Right lobe of liver (tissue), 4 donors: ENCODE data around the gene ZZZ3.

Experiments used
- POLR2A ChIP-seq: fragments of 450-650 bp; IDR thresholded peaks from one replicate; pipeline ENCODE4 v1.6.1; 2017; ENCODE audit warnings: antibody characterized with exemption, mild to moderate bottlenecking
- TF ChIP-seq, protein P1 (sequence below), 4 donors: fragments of 200-600 bp in 3 of 4; fragments of 450-650 bp in 1 of 4; IDR thresholded peaks; one replicate each; pipeline versions ENCODE4 v1.5.1 to v1.8.0; 2016 to 2022; ENCODE audit warnings: antibody characterized with exemption in 4 of 4, mild to moderate bottlenecking in 2 of 4
- donor health status: DM: no; HTN: no; CAD: no.
- donor health status: DM: no; HTN: no; CAD: no.
- donor health status: DM: no; HTN: yes; CAD: no.

DNA sequence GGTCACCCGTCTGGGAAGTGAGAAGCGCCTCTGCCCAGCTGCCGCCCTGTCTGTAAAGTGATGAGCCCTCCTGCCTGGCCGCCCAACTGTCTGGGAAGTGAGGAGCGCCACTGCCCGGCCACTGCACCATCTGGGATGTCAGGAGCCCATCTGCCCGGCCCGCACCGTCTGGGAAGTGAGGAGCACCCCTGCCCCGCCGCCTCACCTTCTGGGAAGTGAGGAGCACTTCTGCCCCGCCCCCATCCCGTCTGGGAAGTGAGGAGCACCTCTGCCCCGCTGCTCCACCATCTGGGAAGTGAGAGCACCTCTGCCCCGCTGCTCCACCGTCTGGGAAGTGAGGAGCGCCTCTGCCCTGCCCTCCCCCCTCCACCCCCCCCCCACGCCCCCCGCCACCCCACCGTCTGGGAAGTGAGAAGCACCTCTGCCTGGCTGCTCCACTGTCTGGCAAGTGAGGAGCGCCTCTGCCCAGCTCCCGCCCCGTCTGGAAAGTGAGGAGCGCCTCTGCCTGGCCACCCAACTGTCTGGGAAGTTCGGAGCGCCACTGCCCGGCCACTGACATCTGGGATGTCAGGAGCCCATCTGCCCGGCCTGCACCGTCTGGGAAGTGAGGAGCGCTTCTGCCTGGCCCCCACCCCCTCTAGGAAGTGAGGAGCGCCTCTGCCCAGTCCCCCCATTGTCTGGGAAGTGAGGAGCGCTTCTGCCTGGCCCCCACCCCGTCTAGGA is 4.5 kb upstream of the ZZZ3 start:
- TF ChIP-seq, protein P1, sequence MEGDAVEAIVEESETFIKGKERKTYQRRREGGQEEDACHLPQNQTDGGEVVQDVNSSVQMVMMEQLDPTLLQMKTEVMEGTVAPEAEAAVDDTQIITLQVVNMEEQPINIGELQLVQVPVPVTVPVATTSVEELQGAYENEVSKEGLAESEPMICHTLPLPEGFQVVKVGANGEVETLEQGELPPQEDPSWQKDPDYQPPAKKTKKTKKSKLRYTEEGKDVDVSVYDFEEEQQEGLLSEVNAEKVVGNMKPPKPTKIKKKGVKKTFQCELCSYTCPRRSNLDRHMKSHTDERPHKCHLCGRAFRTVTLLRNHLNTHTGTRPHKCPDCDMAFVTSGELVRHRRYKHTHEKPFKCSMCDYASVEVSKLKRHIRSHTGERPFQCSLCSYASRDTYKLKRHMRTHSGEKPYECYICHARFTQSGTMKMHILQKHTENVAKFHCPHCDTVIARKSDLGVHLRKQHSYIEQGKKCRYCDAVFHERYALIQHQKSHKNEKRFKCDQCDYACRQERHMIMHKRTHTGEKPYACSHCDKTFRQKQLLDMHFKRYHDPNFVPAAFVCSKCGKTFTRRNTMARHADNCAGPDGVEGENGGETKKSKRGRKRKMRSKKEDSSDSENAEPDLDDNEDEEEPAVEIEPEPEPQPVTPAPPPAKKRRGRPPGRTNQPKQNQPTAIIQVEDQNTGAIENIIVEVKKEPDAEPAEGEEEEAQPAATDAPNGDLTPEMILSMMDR (IDR thresholded peaks at IDR 0.05), result no peak
- no peak for TF ChIP-seq POLR2A
